Erythroblast (primary cell): ENCODE data around the gene CCDC12.

Experiments
- GATA1 ChIP-seq: IDR thresholded peaks from 2 replicates; pipeline ENCODE4 v1.6.1; 2011; ENCODE audit warnings: low read depth, mild to moderate bottlenecking, control low read depth, low read length, moderate library complexity
- POLR2A ChIP-seq: IDR thresholded peaks from 2 replicates; pipeline ENCODE4 v1.6.1; 2011; ENCODE audit warnings: mild to moderate bottlenecking, low read length

DNA sequence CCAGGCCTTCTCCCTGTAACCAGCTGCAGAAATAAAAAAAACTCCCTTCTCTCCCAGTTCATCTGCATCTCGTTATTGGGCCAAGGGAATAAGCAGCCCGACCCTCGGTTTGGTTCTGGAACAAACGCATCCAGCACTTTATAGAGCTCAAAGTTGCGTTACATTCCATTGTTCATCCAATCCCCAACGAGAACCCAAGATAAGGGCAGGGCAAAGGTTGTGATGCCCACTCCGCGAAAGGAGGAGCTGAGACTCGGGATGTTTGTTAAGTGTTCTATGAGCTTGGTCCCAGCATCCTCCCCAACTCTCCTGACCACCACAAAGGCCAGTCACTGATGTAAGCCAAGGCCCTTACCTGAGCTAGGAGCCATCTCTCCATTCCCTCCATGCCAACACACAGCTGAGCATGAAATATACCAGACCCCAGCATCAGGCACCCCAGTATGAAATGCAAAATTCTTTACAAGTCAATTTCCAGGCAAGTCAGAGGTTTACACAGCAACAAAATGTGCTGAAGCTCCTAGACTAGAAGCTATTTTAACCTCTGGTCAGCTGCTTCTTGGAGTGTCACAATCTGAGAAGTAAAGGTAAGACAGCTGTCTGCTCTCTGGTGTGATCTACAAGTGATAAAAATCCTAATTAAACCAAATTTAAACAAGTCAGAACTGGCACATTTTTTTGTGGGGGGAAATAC lies 17.9 kb downstream of the CCDC12 start:
- TF ChIP-seq POLR2A, result no peak
- no peak for TF ChIP-seq GATA1
